Measurements from ENCODE around the gene C3AR1.
"Not testable (repeated sequence)": the region's sequence is repeated elsewhere in the genome, so short reads cannot be mapped to it uniquely, and the experiment has no call there.

The C3AR1 gene

DNA sequence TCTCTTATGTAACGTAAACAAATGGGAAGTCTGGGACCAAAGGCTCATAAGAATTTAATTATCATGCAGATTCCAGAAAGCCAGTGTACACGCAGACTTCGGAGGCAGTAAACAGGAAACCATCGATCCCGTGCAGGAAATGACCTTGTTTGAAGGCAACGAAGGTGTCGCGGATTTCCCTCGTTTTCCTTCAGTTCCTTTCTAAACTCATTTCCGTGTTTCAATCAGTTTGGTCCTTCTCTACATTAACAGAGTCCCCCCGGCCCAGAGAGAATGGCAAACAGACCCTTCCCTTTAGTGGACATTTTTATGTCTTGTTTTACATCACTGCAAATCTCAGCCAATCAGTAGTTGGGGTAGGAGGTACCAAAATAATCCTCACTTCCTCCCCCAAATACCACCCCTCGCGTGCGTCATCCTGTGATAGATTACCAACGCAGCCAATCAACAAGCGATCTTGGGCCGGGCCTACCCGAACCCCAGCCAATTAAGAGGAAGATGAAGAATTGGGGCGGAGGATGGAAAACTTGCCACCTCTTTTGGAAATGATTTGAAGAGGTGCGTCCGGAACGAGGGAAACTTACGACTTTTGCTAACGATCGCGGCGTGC, 39.8 kb downstream of the C3AR1 start:
- peak; percentile 95 for DNase-seq

DNA sequence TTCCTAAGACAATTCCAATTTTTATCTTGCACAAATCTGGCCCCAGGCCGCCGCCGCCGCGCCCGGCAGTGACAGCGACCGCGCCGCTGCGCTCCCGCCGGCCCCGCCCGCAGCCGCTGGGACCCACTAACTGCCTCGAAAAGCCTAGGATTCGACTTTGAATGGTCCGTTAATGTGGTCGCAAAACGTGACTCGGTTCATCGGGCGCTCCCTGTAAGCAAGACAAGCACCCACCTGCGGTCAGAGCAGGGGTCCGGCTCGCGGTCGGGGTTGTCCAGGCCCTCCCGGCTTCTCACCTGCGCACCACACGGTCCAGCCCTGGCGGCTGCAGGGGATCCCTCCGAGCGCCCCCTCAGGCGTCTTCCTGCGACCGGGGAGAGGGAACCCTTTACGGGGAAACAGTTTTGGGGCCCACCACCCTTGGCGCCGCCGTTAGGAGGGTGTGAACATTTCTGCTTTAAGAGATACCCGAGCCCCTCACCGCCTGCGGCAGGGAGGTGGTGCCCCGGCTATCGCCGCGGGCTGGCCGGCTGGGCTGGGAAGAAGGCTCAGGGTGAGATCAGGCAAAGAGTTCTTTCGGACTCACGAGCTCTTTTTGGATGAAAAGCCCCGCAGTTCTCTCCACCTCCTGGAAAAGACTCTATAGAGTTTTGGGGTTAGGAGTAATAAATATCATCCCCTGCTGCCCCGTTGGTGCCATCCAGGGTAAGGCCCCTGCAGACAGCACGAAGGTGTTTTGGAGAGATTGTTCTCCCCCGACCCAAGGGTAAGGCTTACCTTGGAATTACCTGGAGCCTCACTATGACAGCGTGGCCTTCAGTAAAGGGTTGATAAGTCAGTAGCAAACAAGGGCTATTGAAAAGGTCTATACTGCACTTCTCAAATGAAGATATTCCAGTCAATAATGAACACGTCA, 47.2 kb downstream of the C3AR1 start:
- DNase-seq: no peak

DNA sequence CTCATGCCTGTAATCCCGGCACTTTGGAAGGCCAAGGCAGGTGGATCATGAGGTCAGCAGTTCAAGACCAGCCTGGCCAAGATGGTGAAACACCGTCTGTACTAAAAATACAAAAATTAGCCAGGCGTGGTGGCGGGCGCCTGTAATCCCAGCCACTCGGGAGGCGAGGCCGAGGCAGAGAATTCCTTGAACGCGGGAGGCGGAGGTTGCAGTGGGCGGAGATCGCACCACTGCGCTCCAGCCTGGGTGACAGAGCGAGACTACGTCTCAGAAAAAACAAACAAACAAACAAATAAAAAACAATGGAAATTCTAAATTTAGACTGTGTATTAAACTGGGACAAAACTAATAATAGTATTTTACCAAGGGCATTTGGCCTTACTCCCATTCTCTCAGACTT, 47.9 kb downstream of the C3AR1 start:
- DNase-seq: not testable (repeated sequence)

DNA sequence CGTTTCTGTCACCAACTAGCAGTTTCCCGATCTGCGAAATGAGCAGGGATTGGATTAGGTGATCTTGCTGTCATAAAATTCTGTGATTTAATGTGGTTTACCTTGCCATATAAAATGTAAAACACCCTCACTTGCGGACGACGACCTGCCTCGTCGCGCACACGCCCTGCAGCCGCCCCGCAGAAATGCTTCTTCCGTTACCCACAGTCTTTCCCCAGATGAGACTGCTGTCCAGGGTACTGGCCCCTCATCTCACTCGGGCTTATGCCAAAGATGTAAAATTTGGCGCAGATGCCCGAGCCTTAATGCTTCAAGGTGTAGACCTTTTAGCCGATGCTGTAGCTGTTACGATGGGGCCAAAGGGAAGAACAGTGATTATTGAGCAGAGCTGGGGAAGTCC, 51.3 kb downstream of the C3AR1 start:
- no peak for DNase-seq

DNA sequence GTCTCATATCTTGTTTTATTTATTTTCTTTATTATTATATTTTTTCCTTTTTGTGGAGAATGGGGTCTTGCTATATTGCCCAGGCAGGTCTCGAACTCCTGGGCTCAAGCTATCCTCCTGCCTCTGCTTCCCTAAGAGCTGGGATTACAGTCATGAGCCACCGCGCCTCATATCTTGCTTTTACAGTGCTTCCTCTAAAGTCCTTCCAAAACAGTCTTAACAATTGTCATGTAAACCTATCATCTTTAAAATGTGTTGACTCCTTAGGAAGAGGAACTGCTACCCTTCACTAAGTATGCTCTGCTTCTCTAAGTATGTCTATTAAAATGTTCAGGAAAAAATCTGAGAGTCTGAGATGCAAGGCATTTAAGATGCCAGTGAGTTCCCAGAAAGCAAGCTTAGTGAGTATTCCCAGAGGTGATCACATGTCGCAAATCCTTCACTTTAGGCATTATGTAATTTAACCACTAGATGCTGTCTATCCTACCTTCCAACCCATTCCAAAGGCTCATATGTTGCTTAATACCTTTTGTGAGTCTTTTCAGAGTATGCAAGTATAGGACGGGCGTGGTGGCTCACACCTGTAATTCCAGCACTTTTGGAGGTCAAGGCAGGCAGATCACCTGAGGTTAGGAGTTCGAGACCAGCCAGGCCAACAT, 53.4 kb downstream of the C3AR1 start:
- DNase-seq: no peak

DNA sequence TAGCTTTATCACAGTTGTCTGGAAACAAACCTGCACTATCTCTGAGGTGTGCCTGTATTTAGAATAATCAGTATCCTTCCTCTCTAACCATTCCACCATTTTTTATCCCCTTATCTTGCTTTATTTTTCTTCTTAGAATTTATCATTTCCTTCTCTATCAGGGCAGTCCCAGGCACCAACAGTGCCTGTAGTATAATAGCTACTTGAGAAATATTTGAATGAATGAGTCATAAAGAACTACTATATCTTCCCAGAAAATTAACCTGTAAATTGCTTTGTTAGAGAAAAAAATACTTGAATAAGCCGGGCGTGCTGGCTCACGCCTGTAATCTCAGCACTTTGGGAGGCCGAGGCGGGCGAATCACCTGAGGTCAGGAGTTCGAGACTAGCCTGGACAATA, 54.8 kb downstream of the C3AR1 start:
- no peak for DNase-seq
